ENCODE measurements around the gene TBCD. TPM values are rescaled to one million over a fixed set of nuclear protein-coding genes. Genes with fewer than 3 reads are reported as not detected.

The TBCD gene
- total and polyA plus RNA-seq, 9 of the 15 experiments (the other 6 are each of a cell fraction or from before 2014, with no cell fraction given) = 8.9 to 98.5 (median 28.0) TPM

- TF ChIP-seq REST (IDR thresholded peaks at IDR 0.05; ENCODE audit: borderline replicate concordance) = peak; percentile 41; the same call in 1 of the 2 replicates
- no peak for TF ChIP-seq REST (CRISPR knock-in tag; IDR thresholded peaks at IDR 0.05; ENCODE audit: low read depth)
- no peak for TF ChIP-seq RCOR1 (IDR thresholded peaks at IDR 0.05; ENCODE audit: borderline replicate concordance in 1 of 2, low read depth in 2 of 2, low read length in 2 of 2)
- TF ChIP-seq ZNF354B (CRISPR knock-in tag; IDR thresholded peaks at IDR 0.05) = no peak
- no peak for TF ChIP-seq BCOR (IDR thresholded peaks at IDR 0.05)
- peak; percentile 46; the same call in 1 of the 2 replicates for TF ChIP-seq TFAP4 (CRISPR knock-in tag; IDR thresholded peaks at IDR 0.05; ENCODE audit: borderline replicate concordance)
- no peak for TF ChIP-seq ZNF79 (CRISPR knock-in tag; IDR thresholded peaks at IDR 0.05; ENCODE audit: low read depth)
- no peak for TF ChIP-seq PREB (CRISPR knock-in tag; IDR thresholded peaks at IDR 0.05)
- peak; percentile 64 for TF ChIP-seq RB1 (IDR thresholded peaks at IDR 0.05; ENCODE audit: low read depth)
- no peak for TF ChIP-seq TAL1 (IDR thresholded peaks at IDR 0.05)
- TF ChIP-seq CTCF (IDR thresholded peaks at IDR 0.05 in 2 of 3, conservative IDR thresholded peaks at IDR 0.05 in 1 of 3; ENCODE audit: insufficient read depth in 2 of 3, low read depth in 1 of 3, low read length in 3 of 3) = peak; percentile 70 to 84 (median 73)
- 0 out of 2 replicates have a peak, but pooled peaks have one; percentile 18 for TF ChIP-seq POLR2G (IDR thresholded peaks at IDR 0.05; ENCODE audit: low read depth, low read length)
Observed at GRCh38 chr17:82775001-82775823, 23.3 kb downstream of the TBCD start (continued).
